Measurements from ENCODE around the gene RUBCN. TPM values are rescaled to one million over a fixed set of nuclear protein-coding genes. Genes with fewer than 3 reads are reported as not detected.

Gene RUBCN
- total and polyA plus RNA-seq, 2 donors (not counting 1 experiment from before 2014, with no cell fraction given) = 57.3 to 423 TPM

GRCh38 chr3:197734667-197735318, 1.9 kb downstream of the RUBCN start:
- Histone ChIP-seq H3K4me1 (ENCODE audit: control insufficient read depth in 2 of 2, insufficient read depth in 2 of 2, low read length in 2 of 2) (peaks cover 50 to 56% of the 10 kb centered on the region in 2 donors), H3K4me2 (replicated peaks; ENCODE audit: low read depth, low read length, poor library complexity, severe bottlenecking) (peak overlapping the region; percentile 94), H4K20me1 (ENCODE audit: control insufficient read depth, insufficient read depth, low read length, poor library complexity, severe bottlenecking) (peaks cover 25% of the 10 kb centered on the region), H3K36me3 (replicated peaks in 1 of 2; ENCODE audit: control extremely low read depth in 1 of 2, control insufficient read depth in 1 of 2, extremely low read depth in 1 of 2, insufficient read depth in 2 of 2, low read length in 1 of 2) (peaks cover 2 to 6% of the 10 kb centered on the region in 2 experiments), H3K9ac (ENCODE audit: low read length) (peak overlapping the region; percentile 76), H3K9me3 (ENCODE audit: control extremely low read depth in 1 of 3, control insufficient read depth in 2 of 3, insufficient read depth in 1 of 3, low read length in 2 of 3) (no peaks in the 10 kb centered on the region), H3K27me3 (replicated peaks in 1 of 4; ENCODE audit: control extremely low read depth in 1 of 4, control insufficient read depth in 3 of 4, insufficient read depth in 4 of 4, low read length in 3 of 4) (no peaks in the 10 kb centered on the region), H3K27ac (ENCODE audit: low read length in 2 of 2) (peak overlapping the region; percentile 89 to 95), H3K79me2 (ENCODE audit: control insufficient read depth, insufficient read depth, low read length) (peaks cover 61% of the 10 kb centered on the region), H3K4me3 (ENCODE audit: control extremely low read depth in 1 of 5, extremely low read depth in 1 of 5, insufficient read depth in 1 of 5, low read depth in 2 of 5, low read length in 4 of 5) (peak overlapping the region in 4 of 5 experiments; percentile 23 to 93 (median 89)), H2AFZ (ENCODE audit: insufficient read depth, low read depth, low read length, poor library complexity, severe bottlenecking) (no peak overlapping the region)
- intact Hi-C loops (cut with micrococcal nuclease) = loop anchor here (1.0 kb wide), 5 partner anchors 10 to 60 kb away; partner anchors contain the start of genes FYTTD1 and LRCH3
- 25% methylated on average over 4 of the region's 7 CpGs for WGBS (ENCODE audit: insufficient coverage)
- TF ChIP-seq EZH2 (IDR thresholded peaks at IDR 0.05; ENCODE audit: borderline replicate concordance, insufficient read depth, low read depth, low read length, poor library complexity, severe bottlenecking) (no peak), CTCF (IDR thresholded peaks at IDR 0.05) (no peak)
- ChIA-PET POLR2A (interaction anchor here (1.0 to 2.7 kb wide), 3 partner anchors 14 to 60 kb away, joined by 4 to 14 read pairs (median 12); partner anchors contain the start of gene FYTTD1), CTCF (interaction anchor here (1.5 to 2.9 kb wide), 2 partner anchors 19 to 22 kb away, joined by 3 to 26 read pairs; no protein-coding TSS in a partner anchor)
- DNase-seq (peak; percentile 90), ATAC-seq (ENCODE audit: low read depth) (peak; percentile 37)
- Mint-ChIP-seq H3K27ac (peak overlapping the region; percentile 90), H3K4me1 (peaks cover 62% of the 10 kb centered on the region), H3K27me3 (no peaks in the 10 kb centered on the region), H3K9me3 (ENCODE audit: insufficient read depth) (no peaks in the 10 kb centered on the region), H3K4me3 (peak overlapping the region; percentile 100)

GRCh38 chr3:197733042-197733441, 3.7 kb downstream of the RUBCN start:
- H3K4me1 Mint-ChIP-seq = peaks cover 66% of the 10 kb centered on the region
- ChIA-PET CTCF (interaction anchor here (1.6 to 2.9 kb wide), 2 partner anchors 9 to 20 kb away, joined by 8 to 26 read pairs; no protein-coding TSS in a partner anchor), POLR2A (interaction anchor here (0.6 to 1.3 kb wide), 2 partner anchors 9 to 1615 kb away, joined by 5 read pairs; no protein-coding TSS in a partner anchor)
- Histone ChIP-seq H3K27ac (ENCODE audit: low read length in 2 of 2) (peak overlapping the region; percentile 89 to 95), H3K79me2 (ENCODE audit: control insufficient read depth, insufficient read depth, low read length) (peaks cover 79% of the 10 kb centered on the region), H3K9me3 (ENCODE audit: control extremely low read depth in 1 of 3, control insufficient read depth in 2 of 3, insufficient read depth in 1 of 3, low read length in 2 of 3) (peaks cover 0 to 2% (median 0%) of the 10 kb centered on the region in 3 donors), H3K27me3 (replicated peaks in 1 of 4; ENCODE audit: control extremely low read depth in 1 of 4, control insufficient read depth in 3 of 4, insufficient read depth in 4 of 4, low read length in 3 of 4) (no peaks in the 10 kb centered on the region), H3K9ac (ENCODE audit: low read length) (no peak overlapping the region), H2AFZ (ENCODE audit: insufficient read depth, low read depth, low read length, poor library complexity, severe bottlenecking) (no peak overlapping the region), H3K4me1 (ENCODE audit: control insufficient read depth in 2 of 2, insufficient read depth in 2 of 2, low read length in 2 of 2) (peaks cover 56 to 65% of the 10 kb centered on the region in 2 donors), H3K36me3 (replicated peaks in 1 of 2; ENCODE audit: control extremely low read depth in 1 of 2, control insufficient read depth in 1 of 2, extremely low read depth in 1 of 2, insufficient read depth in 2 of 2, low read length in 1 of 2) (peaks cover 2 to 11% of the 10 kb centered on the region in 2 experiments), H3K4me2 (replicated peaks; ENCODE audit: low read depth, low read length, poor library complexity, severe bottlenecking) (no peak overlapping the region), H3K4me3 (ENCODE audit: control extremely low read depth in 1 of 5, extremely low read depth in 1 of 5, insufficient read depth in 1 of 5, low read depth in 2 of 5, low read length in 4 of 5) (no peak overlapping the region), H4K20me1 (ENCODE audit: control insufficient read depth, insufficient read depth, low read length, poor library complexity, severe bottlenecking) (peaks cover 25% of the 10 kb centered on the region)
- no peak for DNase-seq
- peak overlapping the region; percentile 32 for H3K27ac Mint-ChIP-seq
- peak overlapping the region; percentile 37 for H3K4me3 Mint-ChIP-seq
- TF ChIP-seq EZH2 (IDR thresholded peaks at IDR 0.05; ENCODE audit: borderline replicate concordance, insufficient read depth, low read depth, low read length, poor library complexity, severe bottlenecking) (no peak), CTCF (IDR thresholded peaks at IDR 0.05) (no peak)
- 100% methylated on average over 3 of the region's 4 CpGs for WGBS (ENCODE audit: insufficient coverage)
- ATAC-seq (ENCODE audit: low read depth) = no peak
- H3K27me3 Mint-ChIP-seq = no peaks in the 10 kb centered on the region
- intact Hi-C loops (cut with micrococcal nuclease) = no loop called here
- no peaks in the 10 kb centered on the region for H3K9me3 Mint-ChIP-seq (ENCODE audit: insufficient read depth)
